22Rv1 (cell line): ENCODE results near the gene MPHOSPH6.

Experiments used
- ZFX ChIP-seq: fragments of 450-650 bp; IDR thresholded peaks from 2 replicates; pipeline ENCODE4 v1.6.1; 2017; ENCODE audit warnings: antibody characterized with exemption, borderline replicate concordance
- TF ChIP-seq, protein P1 (sequence below): fragments of 450-650 bp; IDR thresholded peaks from 2 replicates; pipeline ENCODE4 v1.5.1; 2017; ENCODE audit warnings: mild to moderate bottlenecking

DNA sequence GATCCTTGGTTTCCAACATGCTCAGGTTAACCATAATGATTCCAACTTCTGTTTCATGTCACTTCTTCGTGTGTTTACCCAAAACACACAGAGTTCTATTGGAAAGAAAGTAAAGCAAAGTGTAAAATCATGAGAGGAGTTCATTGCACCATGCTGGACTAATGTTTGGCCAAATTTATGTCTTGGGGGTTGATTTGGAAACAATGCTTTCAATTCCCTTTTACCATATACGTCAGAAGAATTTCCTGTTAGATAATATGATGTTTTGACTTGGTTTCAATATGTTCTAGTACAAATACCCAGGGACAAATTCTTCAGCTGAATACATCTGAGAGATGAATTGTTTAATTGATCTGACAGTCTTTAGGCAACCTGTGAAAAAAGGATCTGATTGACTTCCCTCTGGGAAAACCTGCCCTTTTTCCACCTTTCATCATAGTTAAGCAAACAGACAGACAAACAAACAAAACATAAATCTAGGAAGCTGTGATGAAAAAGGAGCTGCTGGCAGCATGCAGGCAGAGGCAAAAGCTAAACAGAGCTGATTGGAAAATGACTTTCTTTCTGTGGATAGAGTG lies 26.0 kb upstream of the MPHOSPH6 start:
- TF ChIP-seq, protein P1, sequence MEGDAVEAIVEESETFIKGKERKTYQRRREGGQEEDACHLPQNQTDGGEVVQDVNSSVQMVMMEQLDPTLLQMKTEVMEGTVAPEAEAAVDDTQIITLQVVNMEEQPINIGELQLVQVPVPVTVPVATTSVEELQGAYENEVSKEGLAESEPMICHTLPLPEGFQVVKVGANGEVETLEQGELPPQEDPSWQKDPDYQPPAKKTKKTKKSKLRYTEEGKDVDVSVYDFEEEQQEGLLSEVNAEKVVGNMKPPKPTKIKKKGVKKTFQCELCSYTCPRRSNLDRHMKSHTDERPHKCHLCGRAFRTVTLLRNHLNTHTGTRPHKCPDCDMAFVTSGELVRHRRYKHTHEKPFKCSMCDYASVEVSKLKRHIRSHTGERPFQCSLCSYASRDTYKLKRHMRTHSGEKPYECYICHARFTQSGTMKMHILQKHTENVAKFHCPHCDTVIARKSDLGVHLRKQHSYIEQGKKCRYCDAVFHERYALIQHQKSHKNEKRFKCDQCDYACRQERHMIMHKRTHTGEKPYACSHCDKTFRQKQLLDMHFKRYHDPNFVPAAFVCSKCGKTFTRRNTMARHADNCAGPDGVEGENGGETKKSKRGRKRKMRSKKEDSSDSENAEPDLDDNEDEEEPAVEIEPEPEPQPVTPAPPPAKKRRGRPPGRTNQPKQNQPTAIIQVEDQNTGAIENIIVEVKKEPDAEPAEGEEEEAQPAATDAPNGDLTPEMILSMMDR: no peak
- TF ChIP-seq ZFX: no peak
